Measurements from ENCODE around the gene SLC27A3.

SLC27A3 gene

DNA sequence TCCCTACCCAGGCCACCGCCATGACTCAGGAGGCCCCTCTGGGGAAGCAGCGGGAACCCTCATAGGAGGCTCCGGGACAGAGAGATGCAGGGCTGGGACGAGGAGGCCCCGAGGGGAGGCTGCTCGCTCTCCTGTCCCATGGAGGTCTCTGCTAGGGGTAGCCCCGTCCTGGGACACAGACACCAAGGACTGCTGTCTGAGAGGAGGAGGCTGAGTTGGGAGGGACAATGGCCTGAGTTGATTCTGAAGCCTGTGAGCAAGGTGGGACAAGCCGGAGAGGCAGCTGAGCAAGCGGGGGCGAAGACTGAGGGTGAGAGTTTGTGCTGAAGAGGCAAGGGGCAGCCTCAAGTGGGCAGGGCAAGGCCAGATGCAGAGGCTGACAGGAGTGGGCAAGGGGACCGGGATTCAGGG, 17.4 kb downstream of the SLC27A3 start:
- Histone ChIP-seq H3K4me1 (ENCODE audit: control insufficient read depth, low read length) (peaks cover 34% of the 10 kb centered on the region), H3F3A (ENCODE audit: control insufficient read depth, insufficient read depth) (peaks cover 8% of the 10 kb centered on the region), H3K9me2 (replicated peaks; ENCODE audit: control insufficient read depth, low read length) (no peaks in the 10 kb centered on the region), H3K9me3 (ENCODE audit: control insufficient read depth, insufficient read depth, low read length) (no peaks in the 10 kb centered on the region), H3K36me3 (ENCODE audit: control insufficient read depth, low read length) (no peaks in the 10 kb centered on the region), H3K79me2 (ENCODE audit: control insufficient read depth, low read length) (no peaks in the 10 kb centered on the region), H4K20me1 (ENCODE audit: control insufficient read depth, insufficient read depth, low read depth, low read length) (no peaks in the 10 kb centered on the region), H3K4me2 (ENCODE audit: low read length) (no peak overlapping the region), H3K27ac (ENCODE audit: low read depth, low read length) (no peak overlapping the region), H3K4me3 (ENCODE audit: low read length) (no peak overlapping the region), H3K27me3 (ENCODE audit: control insufficient read depth, low read length) (peaks cover 24% of the 10 kb centered on the region)
- TF ChIP-seq EZH2phosphoT487 (IDR thresholded peaks at IDR 0.05; ENCODE audit: borderline replicate concordance, low read length) (no peak), CTCF (IDR thresholded peaks at IDR 0.05; ENCODE audit: low read depth, low read length, poor library complexity, severe bottlenecking) (no peak)

- Histone ChIP-seq H3K27ac (ENCODE audit: low read depth, low read length) (no peak overlapping the region), H3K9me3 (ENCODE audit: control insufficient read depth, insufficient read depth, low read length) (no peaks in the 10 kb centered on the region), H3K4me3 (ENCODE audit: low read length) (no peak overlapping the region), H3F3A (ENCODE audit: control insufficient read depth, insufficient read depth) (peaks cover 8% of the 10 kb centered on the region), H3K4me2 (ENCODE audit: low read length) (no peak overlapping the region), H3K9me2 (replicated peaks; ENCODE audit: control insufficient read depth, low read length) (no peaks in the 10 kb centered on the region), H3K27me3 (ENCODE audit: control insufficient read depth, low read length) (peaks cover 18% of the 10 kb centered on the region), H3K4me1 (ENCODE audit: control insufficient read depth, low read length) (peaks cover 34% of the 10 kb centered on the region), H4K20me1 (ENCODE audit: control insufficient read depth, insufficient read depth, low read depth, low read length) (no peaks in the 10 kb centered on the region), H3K79me2 (ENCODE audit: control insufficient read depth, low read length) (no peaks in the 10 kb centered on the region), H3K36me3 (ENCODE audit: control insufficient read depth, low read length) (no peaks in the 10 kb centered on the region)
- TF ChIP-seq EZH2phosphoT487 (IDR thresholded peaks at IDR 0.05; ENCODE audit: borderline replicate concordance, low read length) (no peak), CTCF (IDR thresholded peaks at IDR 0.05; ENCODE audit: low read depth, low read length, poor library complexity, severe bottlenecking) (no peak)
Observed at GRCh38 chr1:153793261-153793972, 18.2 kb downstream of the SLC27A3 start.

GRCh38 chr1:153793973-153794615, 18.9 kb downstream of the SLC27A3 start:
- no peak overlapping the region for H3K4me2 ChIP-seq (ENCODE audit: low read length)
- H3K79me2 ChIP-seq (ENCODE audit: control insufficient read depth, low read length), result no peaks in the 10 kb centered on the region
- H3K4me3 ChIP-seq (ENCODE audit: low read length), result no peak overlapping the region
- peaks cover 11% of the 10 kb centered on the region for H3K27me3 ChIP-seq (ENCODE audit: control insufficient read depth, low read length)
- H3K4me1 ChIP-seq (ENCODE audit: control insufficient read depth, low read length), result peaks cover 33% of the 10 kb centered on the region
- no peak for TF ChIP-seq EZH2phosphoT487 (IDR thresholded peaks at IDR 0.05; ENCODE audit: borderline replicate concordance, low read length)
- no peak for TF ChIP-seq CTCF (IDR thresholded peaks at IDR 0.05; ENCODE audit: low read depth, low read length, poor library complexity, severe bottlenecking)
- no peak overlapping the region for H3K27ac ChIP-seq (ENCODE audit: low read depth, low read length)
- peaks cover 12% of the 10 kb centered on the region for H3F3A ChIP-seq (ENCODE audit: control insufficient read depth, insufficient read depth)
- no peaks in the 10 kb centered on the region for H3K9me2 ChIP-seq (replicated peaks; ENCODE audit: control insufficient read depth, low read length)
- H3K36me3 ChIP-seq (ENCODE audit: control insufficient read depth, low read length), result no peaks in the 10 kb centered on the region
- no peaks in the 10 kb centered on the region for H4K20me1 ChIP-seq (ENCODE audit: control insufficient read depth, insufficient read depth, low read depth, low read length)
- no peaks in the 10 kb centered on the region for H3K9me3 ChIP-seq (ENCODE audit: control insufficient read depth, insufficient read depth, low read length)
